ENCODE data around the gene GPM6B.

The GPM6B gene

DNA sequence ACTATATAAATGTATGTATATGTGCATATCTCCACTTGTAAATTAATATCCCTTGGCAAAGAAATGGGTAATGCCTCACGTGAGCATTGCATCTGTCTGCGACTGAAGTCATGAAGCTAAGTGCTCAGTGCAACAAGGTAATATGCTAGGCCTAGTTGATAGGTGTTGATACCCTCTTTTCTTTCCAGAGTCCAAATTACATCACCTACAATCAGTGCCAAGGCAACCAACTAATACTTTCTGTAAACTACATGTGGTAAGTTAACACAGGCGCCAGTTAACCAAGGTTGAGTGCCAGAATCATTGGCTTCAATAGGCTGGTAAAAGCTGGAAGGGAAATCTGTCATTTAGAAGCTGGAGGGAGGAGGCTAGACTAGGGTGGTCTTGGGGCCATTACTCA is 41.1 kb downstream of the GPM6B start:
- TF ChIP-seq, protein P1, sequence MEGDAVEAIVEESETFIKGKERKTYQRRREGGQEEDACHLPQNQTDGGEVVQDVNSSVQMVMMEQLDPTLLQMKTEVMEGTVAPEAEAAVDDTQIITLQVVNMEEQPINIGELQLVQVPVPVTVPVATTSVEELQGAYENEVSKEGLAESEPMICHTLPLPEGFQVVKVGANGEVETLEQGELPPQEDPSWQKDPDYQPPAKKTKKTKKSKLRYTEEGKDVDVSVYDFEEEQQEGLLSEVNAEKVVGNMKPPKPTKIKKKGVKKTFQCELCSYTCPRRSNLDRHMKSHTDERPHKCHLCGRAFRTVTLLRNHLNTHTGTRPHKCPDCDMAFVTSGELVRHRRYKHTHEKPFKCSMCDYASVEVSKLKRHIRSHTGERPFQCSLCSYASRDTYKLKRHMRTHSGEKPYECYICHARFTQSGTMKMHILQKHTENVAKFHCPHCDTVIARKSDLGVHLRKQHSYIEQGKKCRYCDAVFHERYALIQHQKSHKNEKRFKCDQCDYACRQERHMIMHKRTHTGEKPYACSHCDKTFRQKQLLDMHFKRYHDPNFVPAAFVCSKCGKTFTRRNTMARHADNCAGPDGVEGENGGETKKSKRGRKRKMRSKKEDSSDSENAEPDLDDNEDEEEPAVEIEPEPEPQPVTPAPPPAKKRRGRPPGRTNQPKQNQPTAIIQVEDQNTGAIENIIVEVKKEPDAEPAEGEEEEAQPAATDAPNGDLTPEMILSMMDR (IDR thresholded peaks at IDR 0.05; ENCODE audit: insufficient read depth, low read depth, low read length, missing control alignments), result no peak
- no peak for DNase-seq (ENCODE audit: low read depth)
- H3K4me3 ChIP-seq (ENCODE audit: low read length), result no peak overlapping the region

DNA sequence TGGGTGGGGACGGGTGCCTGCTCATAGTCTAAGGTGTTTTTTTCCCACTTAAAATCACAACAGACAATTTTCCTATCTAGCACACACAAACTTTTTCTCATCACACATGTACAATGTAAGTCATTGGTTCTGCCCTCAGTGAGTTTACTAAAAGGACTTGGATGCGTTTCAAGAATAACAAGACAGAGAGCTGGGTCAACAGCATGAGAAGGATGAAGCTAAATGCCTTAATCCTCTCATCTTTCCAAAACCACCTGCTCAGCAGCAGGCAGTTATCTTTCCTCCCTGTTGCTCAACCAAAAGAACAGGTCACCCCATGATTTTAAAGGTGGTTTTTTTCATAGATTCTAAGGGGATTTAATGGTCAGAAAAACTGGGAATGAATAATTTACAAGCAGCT is 42.2 kb downstream of the GPM6B start:
- no peak for DNase-seq (ENCODE audit: low read depth)
- TF ChIP-seq, protein P1 (IDR thresholded peaks at IDR 0.05; ENCODE audit: insufficient read depth, low read depth, low read length, missing control alignments), result no peak
- H3K4me3 ChIP-seq (ENCODE audit: low read length), result no peak overlapping the region

DNA sequence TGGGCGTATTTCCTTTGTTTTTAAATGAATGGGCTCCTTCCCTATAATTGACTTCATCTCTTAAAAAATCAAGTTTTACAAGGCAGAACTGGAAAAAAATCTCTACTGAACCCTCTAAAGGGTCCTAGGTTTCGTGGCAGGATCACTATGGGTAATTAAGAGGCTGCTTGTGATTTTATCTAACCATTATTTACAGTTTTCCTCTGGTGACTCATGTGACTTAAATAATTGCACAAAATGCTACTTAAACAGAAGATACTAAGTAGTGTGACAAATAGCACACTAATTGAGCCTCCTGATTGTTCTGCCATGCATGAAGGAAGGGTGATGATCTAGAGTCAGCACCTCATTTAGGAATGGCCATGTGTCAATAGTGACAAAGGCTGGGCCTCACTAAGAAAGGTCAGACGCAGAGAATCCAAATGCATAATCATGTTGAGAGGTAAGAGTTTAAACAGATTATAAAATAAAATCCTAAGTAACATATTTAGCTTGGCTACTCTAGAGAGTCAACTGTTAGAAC is 46.8 kb downstream of the GPM6B start:
- TF ChIP-seq, protein P1 (IDR thresholded peaks at IDR 0.05; ENCODE audit: insufficient read depth, low read depth, low read length, missing control alignments), result no peak
- no peak overlapping the region for H3K4me3 ChIP-seq (ENCODE audit: low read length)
- DNase-seq (ENCODE audit: low read depth), result no peak

DNA sequence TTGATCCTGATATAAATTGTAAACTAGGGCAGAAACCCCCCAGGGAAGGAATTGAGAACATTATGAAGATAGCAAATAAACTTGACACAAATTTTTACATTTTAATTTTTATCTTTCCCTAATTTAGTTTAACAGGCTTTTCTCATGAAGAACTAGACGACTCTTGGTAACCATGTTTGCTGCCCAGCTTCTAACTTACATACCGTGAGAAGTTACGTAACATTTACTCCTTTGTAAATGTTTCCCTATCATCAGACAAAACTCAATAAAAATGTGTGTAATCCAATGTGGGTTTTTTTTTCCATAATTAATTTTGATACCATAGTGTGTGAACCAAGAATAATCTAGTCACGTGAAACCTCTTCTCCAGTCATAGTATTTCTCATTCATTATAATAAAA is 48.0 kb downstream of the GPM6B start:
- DNase-seq (ENCODE audit: low read depth), result no peak
- no peak overlapping the region for H3K4me3 ChIP-seq (ENCODE audit: low read length)
- TF ChIP-seq, protein P1 (IDR thresholded peaks at IDR 0.05; ENCODE audit: insufficient read depth, low read depth, low read length, missing control alignments), result no peak

DNA sequence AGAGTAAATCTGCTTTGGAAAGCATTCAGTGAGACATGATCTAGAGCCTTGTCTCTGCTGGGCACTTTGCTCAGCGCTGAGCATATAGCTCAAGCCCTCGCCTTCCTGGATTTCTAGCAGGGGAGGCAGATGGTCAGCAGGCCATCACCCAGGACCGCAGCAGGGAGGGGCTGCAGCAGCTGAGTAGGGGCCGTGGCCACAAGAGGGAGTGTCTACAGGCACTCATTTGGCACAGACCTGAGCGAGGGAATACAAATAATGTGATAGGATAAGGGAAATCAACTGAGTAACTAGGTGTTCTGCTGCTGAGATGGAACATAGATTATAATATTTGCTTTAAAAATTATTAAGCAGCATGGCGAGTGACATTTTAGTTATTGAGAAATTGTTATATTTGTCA is 52.1 kb downstream of the GPM6B start:
- TF ChIP-seq, protein P1 (IDR thresholded peaks at IDR 0.05; ENCODE audit: insufficient read depth, low read depth, low read length, missing control alignments), result peak; percentile 16

DNA sequence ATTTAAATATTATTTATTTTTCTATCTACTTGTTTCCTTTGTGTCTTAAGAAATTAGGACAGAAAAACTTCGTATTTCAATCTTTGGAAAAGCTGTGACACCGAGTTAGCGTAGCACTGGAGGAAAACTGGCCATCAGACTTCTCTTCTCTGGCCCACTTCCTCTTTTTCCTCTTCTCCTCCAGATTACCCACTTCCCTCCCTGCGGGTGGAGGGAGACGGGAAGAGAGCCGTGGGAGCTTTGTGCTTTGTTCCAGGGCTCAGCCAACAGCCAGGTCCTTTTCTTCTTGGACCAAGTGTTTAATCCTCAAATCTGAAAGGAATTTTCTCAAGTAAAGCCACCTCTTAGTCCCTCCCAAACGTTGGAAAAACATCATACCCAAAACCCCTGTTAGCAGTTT is 52.6 kb downstream of the GPM6B start:
- no peak overlapping the region for H3K4me3 ChIP-seq (ENCODE audit: low read length)
- DNase-seq (ENCODE audit: low read depth), result no peak
- TF ChIP-seq, protein P1 (IDR thresholded peaks at IDR 0.05; ENCODE audit: insufficient read depth, low read depth, low read length, missing control alignments), result no peak

More for the DNA sequence above, 52.1 kb downstream of the GPM6B start:
- no peak for DNase-seq (ENCODE audit: low read depth)
- H3K4me3 ChIP-seq (ENCODE audit: low read length), result no peak overlapping the region

DNA sequence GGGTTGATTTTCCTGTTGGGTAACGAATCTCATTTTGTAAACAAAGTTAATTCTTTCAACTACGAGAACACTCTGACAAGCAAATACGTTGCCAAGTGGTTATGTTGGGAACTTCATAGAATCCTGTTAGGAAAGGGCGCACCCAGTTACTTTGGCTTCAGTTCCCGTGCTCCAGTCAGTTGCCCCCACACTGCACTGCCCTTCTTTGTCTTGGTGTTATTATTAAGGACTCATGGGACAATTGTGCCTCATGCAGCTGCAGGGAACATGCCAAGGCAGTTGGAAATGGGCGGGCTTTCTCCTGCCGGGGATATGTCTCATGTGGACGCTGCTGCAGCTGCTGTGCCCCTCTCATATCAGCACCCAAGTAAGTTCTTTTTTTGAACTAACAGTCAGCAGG is 53.4 kb downstream of the GPM6B start:
- H3K4me3 ChIP-seq (ENCODE audit: low read length), result no peak overlapping the region
- no peak for DNase-seq (ENCODE audit: low read depth)
- TF ChIP-seq, protein P1 (IDR thresholded peaks at IDR 0.05; ENCODE audit: insufficient read depth, low read depth, low read length, missing control alignments), result no peak

All from epithelial cell of esophagus (primary cell).